Endothelial cell of umbilical vein (primary cell): ENCODE results near the gene MAGI1. TPM values are rescaled to one million over a fixed set of nuclear protein-coding genes. Genes with fewer than 3 reads are reported as not detected.

Experiments used
- BruUV-seq: library from RNA; stranded (reverse); fragments of 400-500 nt; replicated peaks from 2 replicates; lab custom pipeline; 2021; lab: Mats Ljungman, UMichigan
- CTCF ChIA-PET: fragments of 300-600, 350-600 bp; sonication (Branson Sonifier 250); formaldehyde crosslinking; loops from one replicate; lab custom pipeline; 2021; ENCODE audit warnings: antibody characterized with exemption, inconsistent platforms; lab: Charles Lee
- POLR2A ChIA-PET: fragments of 300-600, 350-600 bp; sonication (Branson Sonifier 250); formaldehyde crosslinking; loops from one replicate; lab custom pipeline; 2021; ENCODE audit warnings: antibody characterized with exemption, inconsistent platforms; lab: Charles Lee
- DNase-seq: peaks from one replicate; pipeline ENCODE4 v3.0.0-alpha.2; 2011; ENCODE audit warnings: low read depth, low spot score
- FAIRE-seq: peaks from 2 replicates; lab custom pipeline; 2011; peaks lifted over from hg19 to GRCh38; lab: Jason Lieb, UNC
- H2AFZ ChIP-seq: 2 replicates; pipeline ENCODE4 v1.6.0; 2012; ENCODE audit warnings: low read depth, low read length, control low read depth, inconsistent platforms
- H3K27ac ChIP-seq: 2 replicates; pipeline ENCODE4 v1.5.1; 2011; ENCODE audit warnings: low read depth, mild to moderate bottlenecking, control low read depth, low read length, moderate library complexity; ENCODE audit not compliant: insufficient read depth
- H3K27me3 ChIP-seq, 2 experiments: 2 replicates each; pipeline versions ENCODE4 v1.6.0 to v1.6.1; 2011; ENCODE audit warnings: low read length in 2 of 2, mixed read lengths in 1 of 2; ENCODE audit not compliant: control insufficient read depth in 2 of 2, insufficient read depth in 2 of 2
- H3K36me3 ChIP-seq, 2 experiments: 2 replicates in 1 of 2; 3 replicates in 1 of 2; pipeline ENCODE4 v1.5.1; 2011; ENCODE audit warnings: low read length in 2 of 2, mild to moderate bottlenecking in 1 of 2, moderate library complexity in 1 of 2; ENCODE audit not compliant: control insufficient read depth in 2 of 2, insufficient read depth in 2 of 2; ENCODE audit errors: extremely low read depth in 1 of 2
- H3K4me1 ChIP-seq: 3 replicates; pipeline ENCODE4 v1.5.1; 2011; ENCODE audit warnings: mild to moderate bottlenecking, low read length; ENCODE audit not compliant: control insufficient read depth, insufficient read depth; ENCODE audit errors: extremely low read depth
- H3K4me2 ChIP-seq: 2 replicates; pipeline ENCODE4 v1.6.1; 2011; ENCODE audit warnings: low read length, control low read depth, mixed read lengths; ENCODE audit not compliant: insufficient read depth
- H3K4me3 ChIP-seq, 3 experiments: fragments of 200-600 bp in 1 of 3; sonication (generic), shearing (Covaris generic) in 1 of 3; replicated peaks in 1 of 3; 2 replicates each; pipeline ENCODE4 v1.5.1; 2011 to 2016; ENCODE audit warnings: control low read depth in 3 of 3, low read length in 3 of 3, mild to moderate bottlenecking in 2 of 3, inconsistent platforms in 1 of 3, low read depth in 1 of 3, moderate library complexity in 1 of 3; ENCODE audit not compliant: insufficient read depth in 1 of 3
- H3K79me2 ChIP-seq: 2 replicates; pipeline ENCODE4 v1.6.0; 2012; ENCODE audit warnings: low read length, inconsistent platforms; ENCODE audit not compliant: control insufficient read depth, insufficient read depth
- H3K9ac ChIP-seq: replicated peaks from 2 replicates; pipeline ENCODE3; 2011; ENCODE audit warnings: low read length, control low read depth; ENCODE audit not compliant: insufficient read depth; ENCODE audit errors: extremely low read depth
- H3K9me1 ChIP-seq: replicated peaks from 3 replicates; pipeline ENCODE4 v1.6.0; 2011; ENCODE audit warnings: mild to moderate bottlenecking, low read length; ENCODE audit not compliant: control insufficient read depth, insufficient read depth; ENCODE audit errors: extremely low read depth
- H3K9me3 ChIP-seq: replicated peaks from 2 replicates; pipeline ENCODE4 v1.5.1; 2012; ENCODE audit warnings: low read length, inconsistent platforms; ENCODE audit not compliant: control insufficient read depth, insufficient read depth
- H4K20me1 ChIP-seq: replicated peaks from 2 replicates; pipeline ENCODE3; 2011; ENCODE audit warnings: mild to moderate bottlenecking, low read length; ENCODE audit not compliant: control insufficient read depth, insufficient read depth; ENCODE audit errors: extremely low read depth
- EZH2 ChIP-seq: IDR thresholded peaks from 2 replicates; pipeline ENCODE4 v1.6.1; 2012; ENCODE audit warnings: borderline replicate concordance, low read depth, mild to moderate bottlenecking, moderate library complexity, low read length, inconsistent platforms; ENCODE audit not compliant: severe bottlenecking
- FOS ChIP-seq: IDR thresholded peaks from 2 replicates; pipeline ENCODE4 v1.6.1; 2011; ENCODE audit warnings: mild to moderate bottlenecking, low read length, moderate library complexity, borderline replicate concordance; ENCODE audit not compliant: insufficient read depth
- GATA2 ChIP-seq: IDR thresholded peaks from 2 replicates; pipeline ENCODE4 v1.7.0; 2011; ENCODE audit warnings: low read depth, mild to moderate bottlenecking, moderate library complexity, mixed read lengths, low read length; ENCODE audit not compliant: insufficient read length, insufficient read depth
- JUN ChIP-seq: IDR thresholded peaks from 2 replicates; pipeline ENCODE4 v1.6.1; 2011; ENCODE audit warnings: borderline replicate concordance, low read depth; ENCODE audit not compliant: insufficient read length, insufficient read depth
- MYC ChIP-seq: IDR thresholded peaks from one replicate; pipeline ENCODE4 v1.6.1; 2011; ENCODE audit warnings: mild to moderate bottlenecking, low read depth, low read length
- POLR2A ChIP-seq: IDR thresholded peaks from 2 replicates; pipeline ENCODE4 v1.6.1; 2012; ENCODE audit warnings: low read depth, mild to moderate bottlenecking, control low read depth, low read length
- POLR2AphosphoS5 ChIP-seq: IDR thresholded peaks from 2 replicates; pipeline ENCODE4 v1.6.1; 2012; ENCODE audit warnings: low read depth, mild to moderate bottlenecking, control low read depth, low read length, moderate library complexity; ENCODE audit not compliant: insufficient read depth
- dilution Hi-C: fragments of 300-500 bp; cut with MboI; formaldehyde crosslinking; loops from one replicate; pipeline ENCODE4 v1.15.0; 2019; ENCODE audit warnings: low sequenced_read_pairs; ENCODE audit not compliant: extremely low pct_ligation_motif_present
- intact Hi-C: fragments of 100-400 bp; cut with micrococcal nuclease; formaldehyde crosslinking; loops from one replicate; pipeline ENCODE4 v1.10.0; 2022
- polyA plus RNA-seq, 4 experiments: library from polyadenylated mRNA; depleted of rRNA in 3 of 4; stranded (reverse) in 3 of 4; unstranded in 1 of 4; fragments of >200 nt; gene quantifications; 2 replicates each; pipeline versions ENCODE4 v1.2.1 to v1.2.3, GENCODE V29; 2011 to 2012; ENCODE audit warnings: missing spikeins in 1 of 4
- total RNA-seq: library from RNA; stranded (reverse); gene quantifications from 2 replicates; pipeline ENCODE4 v1.2.3, GENCODE V29; 2021
- TF ChIP-seq, protein P1 (sequence below), 2 donors: IDR thresholded peaks; 1 replicate in 1 of 2; 2 replicates in 1 of 2; pipeline ENCODE4 v1.5.1; 2011; ENCODE audit warnings: low read length in 2 of 2, mild to moderate bottlenecking in 2 of 2, moderate library complexity in 2 of 2, control low read depth in 1 of 2, inconsistent platforms in 1 of 2, low read depth in 1 of 2; ENCODE audit not compliant: insufficient read depth in 1 of 2; ENCODE audit errors: extremely low read depth in 1 of 2
- TF ChIP-seq, protein P2 (sequence below): IDR thresholded peaks from 2 replicates; pipeline ENCODE4 v1.6.1; 2011; ENCODE audit not compliant: insufficient read depth, insufficient read length

MAGI1 gene
- total and polyA plus RNA-seq, 2 donors (not counting 3 experiments of a cell fraction or from before 2014, with no cell fraction given) = 10.1 to 47.9 TPM

DNA sequence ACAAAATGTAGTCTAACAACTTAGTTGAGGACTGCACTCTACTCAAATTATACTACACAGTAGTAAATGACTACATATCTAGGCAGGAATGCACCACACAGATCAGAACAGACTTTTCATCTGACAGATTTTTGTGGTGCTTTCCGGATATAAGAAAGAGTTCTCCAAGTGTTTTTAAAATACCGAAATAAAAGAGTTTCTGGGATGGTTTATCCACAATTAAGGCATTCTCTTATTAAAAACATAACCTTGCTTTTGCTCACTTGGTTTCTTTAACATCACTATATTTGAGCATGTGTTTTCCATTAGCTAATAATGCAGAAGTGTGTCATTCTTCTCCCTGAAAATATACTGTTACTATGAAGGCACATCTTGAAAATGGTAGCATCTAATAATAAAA is 132.9 kb downstream of the MAGI1 start:
- Histone ChIP-seq H3K4me3 (no peak overlapping the region), H3K9ac (no peak overlapping the region), H3K9me3 (no peaks in the 10 kb centered on the region), H3K4me1 (peaks cover 13% of the 10 kb centered on the region), H2AFZ (no peak overlapping the region), H4K20me1 (no peaks in the 10 kb centered on the region), H3K27ac (no peak overlapping the region), H3K27me3 (no peaks in the 10 kb centered on the region), H3K36me3 (no peaks in the 10 kb centered on the region), H3K4me2 (no peak overlapping the region), H3K9me1 (no peaks in the 10 kb centered on the region), H3K79me2 (no peaks in the 10 kb centered on the region)
- BruUV-seq = no TSS peak
- DNase-seq (no peak), FAIRE-seq (no peak)
- intact Hi-C loops = no loop called here
- POLR2A ChIA-PET = no interaction called here
- CTCF ChIA-PET = interaction anchor here (1.0 to 2.2 kb wide), 2 partner anchors 9 to 13 kb away, joined by 3 to 6 read pairs; no protein-coding TSS in a partner anchor
- dilution Hi-C loops = no loop called here
- TF ChIP-seq JUN (no peak), POLR2AphosphoS5 (no peak), FOS (no peak), POLR2A (no peak), EZH2 (no peak), MYC (no peak), GATA2 (no peak)
- TF ChIP-seq, protein P1, sequence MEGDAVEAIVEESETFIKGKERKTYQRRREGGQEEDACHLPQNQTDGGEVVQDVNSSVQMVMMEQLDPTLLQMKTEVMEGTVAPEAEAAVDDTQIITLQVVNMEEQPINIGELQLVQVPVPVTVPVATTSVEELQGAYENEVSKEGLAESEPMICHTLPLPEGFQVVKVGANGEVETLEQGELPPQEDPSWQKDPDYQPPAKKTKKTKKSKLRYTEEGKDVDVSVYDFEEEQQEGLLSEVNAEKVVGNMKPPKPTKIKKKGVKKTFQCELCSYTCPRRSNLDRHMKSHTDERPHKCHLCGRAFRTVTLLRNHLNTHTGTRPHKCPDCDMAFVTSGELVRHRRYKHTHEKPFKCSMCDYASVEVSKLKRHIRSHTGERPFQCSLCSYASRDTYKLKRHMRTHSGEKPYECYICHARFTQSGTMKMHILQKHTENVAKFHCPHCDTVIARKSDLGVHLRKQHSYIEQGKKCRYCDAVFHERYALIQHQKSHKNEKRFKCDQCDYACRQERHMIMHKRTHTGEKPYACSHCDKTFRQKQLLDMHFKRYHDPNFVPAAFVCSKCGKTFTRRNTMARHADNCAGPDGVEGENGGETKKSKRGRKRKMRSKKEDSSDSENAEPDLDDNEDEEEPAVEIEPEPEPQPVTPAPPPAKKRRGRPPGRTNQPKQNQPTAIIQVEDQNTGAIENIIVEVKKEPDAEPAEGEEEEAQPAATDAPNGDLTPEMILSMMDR (IDR thresholded peaks at IDR 0.05; ENCODE audit: extremely low read depth in 1 of 2, insufficient read depth in 1 of 2, low read depth in 1 of 2, low read length in 2 of 2) = no peak
- TF ChIP-seq, protein P2, sequence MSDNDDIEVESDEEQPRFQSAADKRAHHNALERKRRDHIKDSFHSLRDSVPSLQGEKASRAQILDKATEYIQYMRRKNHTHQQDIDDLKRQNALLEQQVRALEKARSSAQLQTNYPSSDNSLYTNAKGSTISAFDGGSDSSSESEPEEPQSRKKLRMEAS = no peak
